Heart right ventricle (tissue), 16 donors: ENCODE results near the gene PRR5L. TPM values are rescaled to one million over a fixed set of nuclear protein-coding genes. Genes with fewer than 3 reads are reported as not detected.

Experiments used
- ATAC-seq, 8 donors: fragments of 200-7000 bp; cut with Tn5 transposase; one replicate each; pipeline ENCODE4 v1.9.1; 2020; ENCODE audit warnings: mild to moderate bottlenecking in 8 of 8, moderate library complexity in 8 of 8, moderate number of reproducible peaks in 1 of 8
- DNase-seq, 2 donors: peaks; one replicate each; pipeline ENCODE4 v3.0.0-alpha.2; 2020
- H3K27ac ChIP-seq, 10 donors: fragments of 200-600 bp; sonication (generic) in 2 of 10; one replicate each; pipeline versions ENCODE4 v1.5.0 to v1.8.0; 2020 to 2022; ENCODE audit warnings: mild to moderate bottlenecking in 3 of 10
- H3K27me3 ChIP-seq, 7 donors: fragments of 200-600 bp; one replicate each; pipeline ENCODE4 v1.8.0; 2021 to 2022; ENCODE audit warnings: mild to moderate bottlenecking in 2 of 7
- H3K36me3 ChIP-seq, 9 donors: fragments of 200-600 bp; sonication (generic) in 1 of 9; one replicate each; pipeline versions ENCODE4 v1.5.0 to v1.8.0; 2020 to 2022; ENCODE audit warnings: mild to moderate bottlenecking in 2 of 9
- H3K4me1 ChIP-seq, 9 donors: fragments of 200-600 bp; sonication (generic) in 1 of 9; one replicate each; pipeline versions ENCODE4 v1.5.0 to v1.8.0; 2020 to 2022; ENCODE audit warnings: mild to moderate bottlenecking in 4 of 9
- H3K4me3 ChIP-seq, 10 donors: fragments of 200-600 bp; sonication (generic) in 2 of 10; one replicate each; pipeline versions ENCODE4 v1.5.0 to v1.8.0; 2020 to 2022; ENCODE audit warnings: mild to moderate bottlenecking in 7 of 10, moderate library complexity in 2 of 10
- H3K9me3 ChIP-seq, 11 donors: fragments of 200-600 bp in 10 of 11; sonication (generic) in 2 of 11; one replicate each; pipeline versions ENCODE4 v1.5.0 to v1.8.0; 2013 to 2022; ENCODE audit warnings: mild to moderate bottlenecking in 2 of 11, control low read depth in 1 of 11, moderate library complexity in 1 of 11
- CTCF ChIP-seq, 9 donors: fragments of 200-600 bp; sonication (generic) in 2 of 9; IDR thresholded peaks; one replicate each; pipeline versions ENCODE4 v1.5.0 to v1.8.0; 2021 to 2022; ENCODE audit warnings: antibody characterized with exemption in 9 of 9, mild to moderate bottlenecking in 5 of 9, moderate library complexity in 1 of 9
- WGBS, 2 donors: extraction: QIAGEN DNeasy Blood & Tissue Kit; methylation state at CpG; one replicate each; pipeline ENCODE4 v1.1.7; 2013; ENCODE audit warnings: inconsistent platforms in 1 of 2; 5-methylcytosine and 5-hydroxymethylcytosine counted together
- intact Hi-C, 10 donors: fragments of 100-400 bp; cut with DNase I; formaldehyde crosslinking; loops; one replicate each; pipeline versions ENCODE4 v1.11.1 to v1.14.2; 2022
- polyA plus RNA-seq, 2 donors: library from polyadenylated mRNA; stranded (reverse); fragments of 200-250 nt; gene quantifications; one replicate each; pipeline ENCODE4 v1.2.3, GENCODE V29; 2013
- total RNA-seq, 10 donors: library from RNA; stranded (reverse); fragmentation: NEBNext Ultra II Directional in 3 of 10; extraction: Animal tissue kit (Norgen Biotek cat#: 25700) in 3 of 10; gene quantifications; one replicate each; pipeline versions ENCODE4 v1.2.1 to v1.2.4, GENCODE V29; 2021 to 2023
- donor health status: Arrhythmogenic right ventricular cardiomyopathy.
- donor health status: ischemic (EF 13 %, LVEDD 7.1; RV severe dilation, severe dysfunction).
- donor health status: healthy with polysubstance abuse.
- donor health status: DM: no; HTN: yes; CAD: no.
- donor health status: DM: no; HTN: no; CAD: no.
- donor health status: ischemic (EF 25% LVEDD 6.9; RV normal size, moderate dysfunction).
- donor health status: ischemic (EF 25% LVEDD 5.7; RV mildly dilated, moderate dysfunction).
- donor health status: healthy.
- donor health status: DM: yes; HTN: yes; CAD: no.
- donor health status: Ischemic cardiomyopathy.
- donor health status: ischemic (EF 35%, LVEDD 5.7; RV mildly dilated, moderate dysfunction).
- donor health status: nonischemic (EF 11% LVEDD 7.7; RV severe dilation, severe dysfunction).
- donor health status: DM: yes; HTN: yes; CAD: no.
- donor health status: PGD.
- donor health status: ischemic (EF 29% LVEDD 5.4; RV normal size, mild dysfunction).
- donor health status: nonischemic (EF 23%, LVEDD 6.1; RV moderate dilation, normal function).

PRR5L gene
- total and polyA plus RNA-seq, 12 donors, result 0.80 to 10.7 (median 2.4) TPM

GRCh38 chr11:36280531-36280930, 15.6 kb upstream of the PRR5L start:
- Histone ChIP-seq H3K27me3 (no peaks in the 10 kb centered on the region), H3K36me3 (peaks cover 0 to 50% (median 22%) of the 10 kb centered on the region in 9 donors), H3K4me1 (peaks cover 0 to 24% (median 0%) of the 10 kb centered on the region in 9 donors), H3K27ac (no peak overlapping the region), H3K4me3 (no peak overlapping the region), H3K9me3 (peaks cover 0 to 22% (median 0%) of the 10 kb centered on the region in 11 donors)
- intact Hi-C loops, result no loop called here
- TF ChIP-seq CTCF (IDR thresholded peaks at IDR 0.05), result no peak
- WGBS, 2 donors, result 58 to 72% methylated on average over 1 of the region's 1 CpG
- ATAC-seq (peak in 4 of 8 donors; percentile 39 to 79 (median 69)), DNase-seq (peak in 1 of 2 donors; percentile 18)

- intact Hi-C loops, result no loop called here
- no peaks in the 10 kb centered on the region for H3K27me3 ChIP-seq
- peaks cover 0 to 37% (median 12%) of the 10 kb centered on the region in 9 donors for H3K36me3 ChIP-seq
- ATAC-seq, result no peak
- no peak overlapping the region for H3K4me3 ChIP-seq
- peaks cover 0 to 22% (median 0%) of the 10 kb centered on the region in 11 donors for H3K9me3 ChIP-seq
- DNase-seq, result no peak
- 84 to 99% methylated on average over 4 of the region's 4 CpGs for WGBS, 2 donors
- peaks cover 0 to 24% (median 0%) of the 10 kb centered on the region in 9 donors for H3K4me1 ChIP-seq
- no peak overlapping the region for H3K27ac ChIP-seq
- no peak for TF ChIP-seq CTCF (IDR thresholded peaks at IDR 0.05)
These were observed 14.2 kb upstream of the PRR5L start for GRCh38 chr11:36281850-36282249.

DNA sequence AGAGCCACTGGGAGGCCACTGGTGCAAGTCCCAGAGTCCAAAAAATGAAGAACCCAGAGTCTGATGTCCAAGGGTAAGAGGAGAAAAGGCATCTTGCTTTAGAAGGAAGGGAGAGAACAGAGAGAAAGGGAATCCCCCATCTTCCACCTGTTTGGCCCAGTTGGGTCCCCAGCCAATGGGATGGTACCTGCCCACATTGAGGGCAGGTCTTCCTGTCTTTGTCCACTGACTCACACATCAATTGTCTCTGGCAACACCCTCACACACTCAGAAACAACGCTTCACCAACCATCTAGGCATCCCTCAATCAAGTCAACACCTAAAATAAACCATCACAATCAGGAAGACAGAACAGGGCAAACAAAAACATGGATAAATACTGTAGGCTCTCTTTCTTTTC, 13.2 kb upstream of the PRR5L start:
- WGBS, 2 donors, result 83 to 93% methylated on average over 1 of the region's 1 CpG
- Histone ChIP-seq H3K4me1 (peaks cover 0 to 25% (median 4%) of the 10 kb centered on the region in 9 donors), H3K9me3 (peaks cover 0 to 22% (median 0%) of the 10 kb centered on the region in 11 donors), H3K4me3 (no peak overlapping the region), H3K27me3 (no peaks in the 10 kb centered on the region), H3K27ac (no peak overlapping the region), H3K36me3 (peaks cover 0 to 26% (median 12%) of the 10 kb centered on the region in 9 donors)
- intact Hi-C loops, result no loop called here
- ATAC-seq (no peak), DNase-seq (no peak)
- no peak for TF ChIP-seq CTCF (IDR thresholded peaks at IDR 0.05)

DNA sequence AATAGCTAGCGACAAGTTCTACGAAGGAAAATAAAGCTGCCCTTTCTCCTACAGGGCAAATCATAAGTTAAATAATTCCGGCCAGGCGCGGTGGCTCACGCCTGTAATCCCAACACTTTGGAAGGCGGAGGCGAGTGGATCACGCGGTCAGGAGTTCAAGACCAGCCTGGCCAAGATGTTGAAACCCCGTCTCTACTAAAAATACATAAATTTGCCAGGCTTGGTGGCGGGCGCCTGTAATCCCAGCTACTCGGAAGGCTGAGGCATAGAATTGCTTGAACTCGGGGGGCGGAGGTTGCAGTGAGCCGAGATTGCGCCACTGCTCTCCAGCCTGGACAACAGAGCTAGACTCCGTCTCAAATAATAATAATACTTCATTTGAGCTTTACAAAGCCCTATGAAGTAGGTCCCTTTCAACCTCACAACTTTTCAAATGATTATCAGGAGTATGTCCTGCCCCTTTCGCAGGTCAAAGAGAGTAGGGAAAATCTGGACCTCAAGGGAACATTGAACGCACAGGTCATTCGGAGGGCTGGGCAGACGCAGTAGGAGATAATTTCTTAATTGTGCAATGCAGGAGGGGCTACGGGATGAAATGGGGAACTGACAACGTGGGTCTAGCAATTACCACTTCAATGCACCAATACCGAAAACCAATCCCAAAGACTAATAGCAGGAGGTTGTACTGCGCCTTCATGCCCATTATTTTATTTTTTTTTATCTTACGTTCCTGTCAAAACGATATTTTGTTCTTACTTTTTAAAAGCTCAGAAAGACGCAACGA, 7.5 kb upstream of the PRR5L start:
- ATAC-seq, result peak in 4 of 8 donors; percentile 11 to 37 (median 18)
- H3K4me3 ChIP-seq, result peak overlapping the region; percentile 45 to 90 (median 75)
- peaks cover 0 to 28% (median 13%) of the 10 kb centered on the region in 9 donors for H3K4me1 ChIP-seq
- H3K9me3 ChIP-seq, result peaks cover 0 to 2% (median 0%) of the 10 kb centered on the region in 11 donors
- intact Hi-C loops, result no loop called here
- WGBS, 2 donors, result 37 to 38% methylated on average over 31 of the region's 31 CpGs
- no peak for TF ChIP-seq CTCF (IDR thresholded peaks at IDR 0.05)
- no peaks in the 10 kb centered on the region for H3K27me3 ChIP-seq
- peak overlapping the region in 7 of 10 donors; percentile 31 to 83 (median 40) for H3K27ac ChIP-seq
- DNase-seq, result no peak
- no peaks in the 10 kb centered on the region for H3K36me3 ChIP-seq
